Measurements from ENCODE around the gene MSH3.
"Not testable (repeated sequence)": the region's sequence is repeated elsewhere in the genome, so short reads cannot be mapped to it uniquely, and the experiment has no call there.

Gene MSH3

GRCh38 chr5:80885396-80886000, 231.0 kb downstream of the MSH3 start:
- DNase-seq: no peak
- H3K4me3 Mint-ChIP-seq: no peak overlapping the region
- H3K27me3 Mint-ChIP-seq (ENCODE audit: low read depth, poor library complexity): no peaks in the 10 kb centered on the region
- H3K36me3 Mint-ChIP-seq (ENCODE audit: low read depth): peaks cover 38% of the 10 kb centered on the region
- TF ChIP-seq, protein P1, sequence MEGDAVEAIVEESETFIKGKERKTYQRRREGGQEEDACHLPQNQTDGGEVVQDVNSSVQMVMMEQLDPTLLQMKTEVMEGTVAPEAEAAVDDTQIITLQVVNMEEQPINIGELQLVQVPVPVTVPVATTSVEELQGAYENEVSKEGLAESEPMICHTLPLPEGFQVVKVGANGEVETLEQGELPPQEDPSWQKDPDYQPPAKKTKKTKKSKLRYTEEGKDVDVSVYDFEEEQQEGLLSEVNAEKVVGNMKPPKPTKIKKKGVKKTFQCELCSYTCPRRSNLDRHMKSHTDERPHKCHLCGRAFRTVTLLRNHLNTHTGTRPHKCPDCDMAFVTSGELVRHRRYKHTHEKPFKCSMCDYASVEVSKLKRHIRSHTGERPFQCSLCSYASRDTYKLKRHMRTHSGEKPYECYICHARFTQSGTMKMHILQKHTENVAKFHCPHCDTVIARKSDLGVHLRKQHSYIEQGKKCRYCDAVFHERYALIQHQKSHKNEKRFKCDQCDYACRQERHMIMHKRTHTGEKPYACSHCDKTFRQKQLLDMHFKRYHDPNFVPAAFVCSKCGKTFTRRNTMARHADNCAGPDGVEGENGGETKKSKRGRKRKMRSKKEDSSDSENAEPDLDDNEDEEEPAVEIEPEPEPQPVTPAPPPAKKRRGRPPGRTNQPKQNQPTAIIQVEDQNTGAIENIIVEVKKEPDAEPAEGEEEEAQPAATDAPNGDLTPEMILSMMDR (IDR thresholded peaks at IDR 0.05): no peak
- peaks cover 15% of the 10 kb centered on the region for H3K4me1 Mint-ChIP-seq
- peaks cover 2% of the 10 kb centered on the region for H3K9me3 Mint-ChIP-seq
- H3K27ac Mint-ChIP-seq: peak overlapping the region; percentile 18

DNA sequence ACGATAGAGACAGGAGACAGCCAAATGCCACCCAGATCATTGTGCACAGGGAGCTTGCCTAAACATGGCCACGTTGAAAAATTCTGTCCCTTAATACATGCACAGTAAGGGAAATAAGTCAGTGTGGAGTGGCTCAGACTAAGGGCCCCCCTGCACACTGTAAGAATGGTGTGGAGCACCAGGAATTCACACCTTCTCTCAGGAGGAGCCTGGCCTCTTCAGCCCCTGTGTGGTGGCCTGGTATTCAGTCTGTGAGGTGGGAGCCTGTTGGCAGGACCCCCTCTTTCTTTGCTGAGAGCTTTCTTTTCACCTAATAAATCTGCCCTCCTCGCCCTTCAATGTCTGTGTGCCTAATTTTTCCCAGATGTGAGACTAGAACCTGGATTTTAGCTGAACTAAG, 239.6 kb downstream of the MSH3 start:
- no peak for DNase-seq

GRCh38 chr5:80895523-80895922, 241.1 kb downstream of the MSH3 start:
- peaks cover 5% of the 10 kb centered on the region for H3K4me1 Mint-ChIP-seq
- H3K27ac Mint-ChIP-seq: no peak overlapping the region
- DNase-seq: no peak
- TF ChIP-seq, protein P1 (IDR thresholded peaks at IDR 0.05): no peak
- H3K36me3 Mint-ChIP-seq (ENCODE audit: low read depth): peaks cover 9% of the 10 kb centered on the region
- peaks cover 4% of the 10 kb centered on the region for H3K27me3 Mint-ChIP-seq (ENCODE audit: low read depth, poor library complexity)
- no peak overlapping the region for H3K4me3 Mint-ChIP-seq
- peaks cover 2% of the 10 kb centered on the region for H3K9me3 Mint-ChIP-seq

More for the DNA sequence above, 239.6 kb downstream of the MSH3 start:
- peaks cover 21% of the 10 kb centered on the region for H3K36me3 Mint-ChIP-seq (ENCODE audit: low read depth)
- peaks cover 4% of the 10 kb centered on the region for H3K27me3 Mint-ChIP-seq (ENCODE audit: low read depth, poor library complexity)
- peaks cover 4% of the 10 kb centered on the region for H3K9me3 Mint-ChIP-seq
- peaks cover 5% of the 10 kb centered on the region for H3K4me1 Mint-ChIP-seq
- TF ChIP-seq, protein P1 (IDR thresholded peaks at IDR 0.05): no peak
- peak overlapping the region; percentile 58 for H3K27ac Mint-ChIP-seq
- H3K4me3 Mint-ChIP-seq: no peak overlapping the region

DNA sequence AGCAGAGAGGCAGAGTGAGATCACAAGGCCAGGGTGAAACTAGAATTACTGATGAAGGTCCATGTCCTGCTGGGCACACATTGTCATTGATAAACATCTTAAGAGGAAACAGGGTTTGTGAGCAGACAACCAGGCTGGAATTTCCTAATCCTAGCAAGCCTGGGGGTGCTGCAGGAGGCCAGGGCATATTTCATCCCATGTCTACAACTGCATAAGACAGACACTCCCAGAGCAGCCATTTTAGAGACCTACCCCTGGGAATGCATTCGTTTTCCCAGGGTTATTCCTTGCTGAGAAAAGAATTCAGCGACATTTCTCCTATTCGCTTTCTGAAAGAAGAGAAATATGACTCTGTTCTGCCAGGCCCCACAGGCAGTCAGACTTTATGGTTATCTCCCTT, 248.2 kb downstream of the MSH3 start:
- Mint-ChIP-seq H3K9me3 (peaks cover 23% of the 10 kb centered on the region), H3K36me3 (ENCODE audit: low read depth) (peaks cover 19% of the 10 kb centered on the region)
- not testable (repeated sequence) for H3K27ac Mint-ChIP-seq; DNase-seq; H3K4me3 Mint-ChIP-seq; H3K4me1 Mint-ChIP-seq; H3K27me3 Mint-ChIP-seq (ENCODE audit: low read depth, poor library complexity)

DNA sequence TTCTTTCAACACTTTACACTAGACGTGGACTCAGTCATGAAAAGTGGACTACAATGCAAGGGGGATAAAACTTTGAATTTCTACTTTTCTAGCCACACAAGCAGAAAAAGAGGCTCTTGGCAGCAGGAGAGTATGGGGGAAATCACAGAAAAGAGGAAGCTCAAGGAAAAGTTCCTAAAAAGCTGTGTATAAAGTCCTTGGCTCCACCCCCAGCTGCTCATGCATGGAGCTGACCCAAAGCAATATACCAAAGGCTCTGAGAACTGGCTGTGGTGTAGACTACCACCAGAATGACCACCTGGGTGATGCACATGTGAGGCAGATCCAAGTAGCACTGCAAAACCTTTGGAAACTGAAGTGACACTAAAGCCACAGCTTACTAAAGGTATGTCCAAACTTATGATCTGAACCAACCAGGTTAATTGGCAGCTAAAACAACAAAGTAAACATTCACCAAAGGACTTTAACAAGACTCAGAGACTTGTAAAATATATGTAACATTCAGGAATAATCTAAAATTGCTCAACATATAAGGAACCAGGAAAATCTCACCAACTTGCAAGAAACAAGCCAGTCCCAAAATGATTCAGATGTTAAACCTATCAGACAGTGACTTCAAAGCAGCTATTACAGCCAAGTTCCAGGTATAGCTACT, 250.2 kb downstream of the MSH3 start:
- TF ChIP-seq, protein P1 (IDR thresholded peaks at IDR 0.05): no peak
- DNase-seq: no peak
- H3K36me3 Mint-ChIP-seq (ENCODE audit: low read depth): peaks cover 19% of the 10 kb centered on the region

GRCh38 chr5:80905405-80905804, 251.0 kb downstream of the MSH3 start:
- no peak overlapping the region for H3K4me3 Mint-ChIP-seq
- peaks cover 23% of the 10 kb centered on the region for H3K9me3 Mint-ChIP-seq
- no peak for DNase-seq
- no peaks in the 10 kb centered on the region for H3K4me1 Mint-ChIP-seq
- TF ChIP-seq, protein P1 (IDR thresholded peaks at IDR 0.05): no peak
- H3K36me3 Mint-ChIP-seq (ENCODE audit: low read depth): peaks cover 19% of the 10 kb centered on the region
- no peak overlapping the region for H3K27ac Mint-ChIP-seq
- H3K27me3 Mint-ChIP-seq (ENCODE audit: low read depth, poor library complexity): peaks cover 6% of the 10 kb centered on the region

More for the DNA sequence above, 250.2 kb downstream of the MSH3 start:
- Mint-ChIP-seq H3K27ac (no peak overlapping the region), H3K27me3 (ENCODE audit: low read depth, poor library complexity) (peaks cover 4% of the 10 kb centered on the region), H3K9me3 (peaks cover 23% of the 10 kb centered on the region), H3K4me1 (no peaks in the 10 kb centered on the region), H3K4me3 (no peak overlapping the region)
